SK-N-SH (cell line): ENCODE measurements around the gene TTC39A. TPM values are rescaled to one million over a fixed set of nuclear protein-coding genes. Genes with fewer than 3 reads are reported as not detected.

ENCODE experiments used
- CTCF ChIA-PET: fragments of 300-600, 350-600 bp; formaldehyde crosslinking; extraction: SDS; loops from one replicate; lab custom pipeline; 2021; lab: Yijun Ruan, JAX
- POLR2A ChIA-PET: fragments of 350-600 bp; sonication (Branson Sonifier 250); formaldehyde crosslinking; extraction: SDS; loops from one replicate; lab custom pipeline; 2020; ENCODE audit warnings: antibody characterized with exemption, inconsistent platforms; lab: Yijun Ruan, JAX
- DNase-seq: peaks from one replicate; pipeline ENCODE4 v3.0.0; 2012
- H2AFZ ChIP-seq: fragments of 200-600 bp; sonication (generic); 2 replicates; pipeline ENCODE4 v1.8.1; 2016; ENCODE audit warnings: antibody characterized with exemption, mild to moderate bottlenecking, low read depth
- H3F3A ChIP-seq: fragments of 200-600 bp; sonication (generic); replicated peaks from 2 replicates; pipeline ENCODE3; 2016; ENCODE audit warnings: antibody characterized with exemption, mild to moderate bottlenecking; ENCODE audit not compliant: insufficient read depth
- H3K27ac ChIP-seq, 2 experiments: fragments of 200-500 bp in 1 of 2; fragments of 200-600 bp in 1 of 2; sonication (Bioruptor generic) in 1 of 2; sonication (generic), shearing (Covaris generic) in 1 of 2; 2 replicates each; pipeline versions ENCODE4 v1.5.1 to v1.6.1; 2014 to 2016; ENCODE audit warnings: low read depth in 2 of 2, inconsistent platforms in 1 of 2, low read length in 1 of 2, mild to moderate bottlenecking in 1 of 2, mixed read lengths in 1 of 2
- H3K27me3 ChIP-seq: fragments of 200-600 bp; sonication (generic), shearing (Covaris generic); 2 replicates; pipeline ENCODE4 v1.6.1; 2016; ENCODE audit warnings: mixed run types; ENCODE audit not compliant: insufficient read depth
- H3K36me3 ChIP-seq, 2 experiments: fragments of 200-500 bp in 1 of 2; fragments of 200-600 bp in 1 of 2; sonication (Bioruptor generic) in 1 of 2; sonication (generic) in 1 of 2; replicated peaks in 1 of 2; 2 replicates each; pipeline versions ENCODE3 to v1.5.1; 2014 to 2016; ENCODE audit warnings: low read length in 1 of 2, mild to moderate bottlenecking in 1 of 2; ENCODE audit not compliant: insufficient read depth in 2 of 2, control insufficient read depth in 1 of 2
- H3K4me1 ChIP-seq, 2 experiments: fragments of 200-500 bp in 1 of 2; fragments of 200-600 bp in 1 of 2; sonication (Bioruptor generic) in 1 of 2; sonication (generic), shearing (Covaris generic) in 1 of 2; 2 replicates each; pipeline versions ENCODE4 v1.5.1 to v1.6.1; 2014 to 2016; ENCODE audit warnings: low read depth in 1 of 2, low read length in 1 of 2, mixed run types in 1 of 2; ENCODE audit not compliant: insufficient read depth in 2 of 2, control insufficient read depth in 1 of 2
- H3K4me2 ChIP-seq: fragments of 200-600 bp; sonication (generic), shearing (Covaris generic); 2 replicates; pipeline ENCODE4 v1.6.1; 2017; ENCODE audit warnings: mixed run types
- H3K4me3 ChIP-seq, 2 experiments: fragments of 200-500 bp in 1 of 2; fragments of 200-600 bp in 1 of 2; sonication (Bioruptor generic) in 1 of 2; sonication (generic), shearing (Covaris generic) in 1 of 2; 2 replicates each; pipeline versions ENCODE4 v1.5.1 to v1.8.1; 2014 to 2016; ENCODE audit warnings: low read depth in 2 of 2, inconsistent platforms in 1 of 2, low read length in 1 of 2, mild to moderate bottlenecking in 1 of 2, mixed read lengths in 1 of 2, moderate library complexity in 1 of 2
- H3K79me2 ChIP-seq: fragments of 200-600 bp; sonication (generic); 2 replicates; pipeline ENCODE4 v1.8.1; 2017; ENCODE audit warnings: mild to moderate bottlenecking; ENCODE audit not compliant: insufficient read depth
- H3K9ac ChIP-seq: fragments of 200-600 bp; sonication (generic); 2 replicates; pipeline ENCODE4 v1.6.1; 2017; ENCODE audit warnings: mixed run types
- H3K9me2 ChIP-seq: fragments of 200-600 bp; sonication (generic); 2 replicates; pipeline ENCODE4 v1.6.1; 2017; ENCODE audit warnings: mixed run types
- H3K9me3 ChIP-seq: fragments of 200-600 bp; sonication (generic); 2 replicates; pipeline ENCODE4 v1.6.1; 2017; ENCODE audit warnings: mixed run types, mild to moderate bottlenecking, moderate library complexity
- H4K20me1 ChIP-seq: fragments of 200-600 bp; sonication (generic); 2 replicates; pipeline ENCODE4 v1.6.1; 2017; ENCODE audit warnings: mild to moderate bottlenecking, mixed run types; ENCODE audit not compliant: insufficient read depth
- CHD2 ChIP-seq: fragments of 150-350 bp; IDR thresholded peaks from 2 replicates; pipeline ENCODE4 v1.6.1; 2018; ENCODE audit warnings: low read length; ENCODE audit not compliant: partially characterized antibody
- ELF1 ChIP-seq: IDR thresholded peaks from 2 replicates; pipeline ENCODE4 v1.4.0; 2012
- EZH2phosphoT487 ChIP-seq: fragments of 200-600 bp; sonication (generic); IDR thresholded peaks from 2 replicates; pipeline ENCODE4 v1.6.1; 2017; ENCODE audit warnings: low read depth, mixed run types, mild to moderate bottlenecking, antibody characterized with exemption, moderate library complexity, borderline replicate concordance
- GABPA ChIP-seq: IDR thresholded peaks from 2 replicates; pipeline ENCODE4 v1.4.0; 2012; ENCODE audit warnings: low read depth, mild to moderate bottlenecking
- MEF2A ChIP-seq: IDR thresholded peaks from 2 replicates; pipeline ENCODE4 v1.4.0; 2012; ENCODE audit warnings: low read depth, borderline replicate concordance
- NRF1 ChIP-seq: IDR thresholded peaks from 2 replicates; pipeline ENCODE4 v1.6.1; 2012; ENCODE audit warnings: low read depth, mild to moderate bottlenecking, low read length
- RAD21 ChIP-seq: IDR thresholded peaks from 2 replicates; pipeline ENCODE4 v1.6.1; 2012; ENCODE audit warnings: mild to moderate bottlenecking, low read length
- RCOR1 ChIP-seq: fragments of 150-350 bp; IDR thresholded peaks from 2 replicates; pipeline ENCODE4 v1.6.1; 2017; ENCODE audit warnings: antibody characterized with exemption, low read length
- RXRA ChIP-seq: IDR thresholded peaks from 2 replicates; pipeline ENCODE4 v1.4.0; 2012; ENCODE audit warnings: low read depth, mild to moderate bottlenecking, borderline replicate concordance
- SMC3 ChIP-seq: IDR thresholded peaks from 2 replicates; pipeline ENCODE4 v1.6.1; 2012; ENCODE audit warnings: low read depth, low read length, improper control_type of control experiment
- TAF1 ChIP-seq: IDR thresholded peaks from 2 replicates; pipeline ENCODE4 v1.6.1; 2012; ENCODE audit warnings: low read depth, mild to moderate bottlenecking, low read length, moderate library complexity, borderline replicate concordance
- TCF12 ChIP-seq: IDR thresholded peaks from 2 replicates; pipeline ENCODE4 v1.4.0; 2012
- TEAD4 ChIP-seq: IDR thresholded peaks from 2 replicates; pipeline ENCODE4 v1.4.0; 2012; ENCODE audit warnings: mild to moderate bottlenecking, borderline replicate concordance; ENCODE audit not compliant: insufficient read depth
- YY1 ChIP-seq: IDR thresholded peaks from 2 replicates; pipeline ENCODE4 v1.4.0; 2012; ENCODE audit warnings: low read depth, mild to moderate bottlenecking
- WGBS: methylation state at CpG from one replicate; pipeline ENCODE4 v1.1.6; 2017; ENCODE audit warnings: low lambda C conversion rate; 5-methylcytosine and 5-hydroxymethylcytosine counted together
- polyA plus RNA-seq, 3 experiments: library from polyadenylated mRNA; depleted of rRNA; stranded (reverse); fragments of >200 nt; gene quantifications; 2 replicates each; pipeline ENCODE4 v1.2.3, GENCODE V29; 2012
- TF ChIP-seq, protein P1 (sequence below): IDR thresholded peaks from 2 replicates; pipeline ENCODE4 v1.6.1; 2012; ENCODE audit warnings: mild to moderate bottlenecking, low read depth, low read length, moderate library complexity
- TF ChIP-seq, protein P2 (sequence below): fragments of 150-350 bp; IDR thresholded peaks from 2 replicates; pipeline ENCODE4 v1.6.1; 2017; ENCODE audit warnings: antibody characterized with exemption, low read length, low read depth, borderline replicate concordance
- TF ChIP-seq, protein P3 (sequence below): IDR thresholded peaks from 2 replicates; pipeline ENCODE4; 2012

TTC39A gene
- polyA plus RNA-seq, 1 of the 3 experiments (the other 2 are of a cell fraction) = 0.97 TPM

DNA sequence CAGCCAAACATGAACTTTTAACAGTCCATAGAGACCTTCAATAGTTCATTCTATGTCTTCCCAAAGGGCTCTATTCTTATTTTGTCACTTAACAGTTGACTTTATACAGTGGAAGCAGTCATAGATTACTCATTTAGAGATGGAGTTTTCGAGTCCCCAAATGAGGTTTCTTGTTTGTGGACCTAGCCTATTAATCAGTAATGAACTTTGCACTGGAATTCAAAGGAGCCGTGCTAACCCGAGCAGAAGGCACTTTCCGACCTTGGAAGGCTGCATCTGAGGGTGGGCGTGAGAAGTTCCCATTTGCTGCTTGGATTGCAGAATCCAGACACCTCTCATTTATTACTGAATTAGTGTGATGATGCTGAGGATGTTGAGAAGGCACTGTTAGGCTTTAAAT is 46.4 kb downstream of the TTC39A start:
- TF ChIP-seq, protein P1, sequence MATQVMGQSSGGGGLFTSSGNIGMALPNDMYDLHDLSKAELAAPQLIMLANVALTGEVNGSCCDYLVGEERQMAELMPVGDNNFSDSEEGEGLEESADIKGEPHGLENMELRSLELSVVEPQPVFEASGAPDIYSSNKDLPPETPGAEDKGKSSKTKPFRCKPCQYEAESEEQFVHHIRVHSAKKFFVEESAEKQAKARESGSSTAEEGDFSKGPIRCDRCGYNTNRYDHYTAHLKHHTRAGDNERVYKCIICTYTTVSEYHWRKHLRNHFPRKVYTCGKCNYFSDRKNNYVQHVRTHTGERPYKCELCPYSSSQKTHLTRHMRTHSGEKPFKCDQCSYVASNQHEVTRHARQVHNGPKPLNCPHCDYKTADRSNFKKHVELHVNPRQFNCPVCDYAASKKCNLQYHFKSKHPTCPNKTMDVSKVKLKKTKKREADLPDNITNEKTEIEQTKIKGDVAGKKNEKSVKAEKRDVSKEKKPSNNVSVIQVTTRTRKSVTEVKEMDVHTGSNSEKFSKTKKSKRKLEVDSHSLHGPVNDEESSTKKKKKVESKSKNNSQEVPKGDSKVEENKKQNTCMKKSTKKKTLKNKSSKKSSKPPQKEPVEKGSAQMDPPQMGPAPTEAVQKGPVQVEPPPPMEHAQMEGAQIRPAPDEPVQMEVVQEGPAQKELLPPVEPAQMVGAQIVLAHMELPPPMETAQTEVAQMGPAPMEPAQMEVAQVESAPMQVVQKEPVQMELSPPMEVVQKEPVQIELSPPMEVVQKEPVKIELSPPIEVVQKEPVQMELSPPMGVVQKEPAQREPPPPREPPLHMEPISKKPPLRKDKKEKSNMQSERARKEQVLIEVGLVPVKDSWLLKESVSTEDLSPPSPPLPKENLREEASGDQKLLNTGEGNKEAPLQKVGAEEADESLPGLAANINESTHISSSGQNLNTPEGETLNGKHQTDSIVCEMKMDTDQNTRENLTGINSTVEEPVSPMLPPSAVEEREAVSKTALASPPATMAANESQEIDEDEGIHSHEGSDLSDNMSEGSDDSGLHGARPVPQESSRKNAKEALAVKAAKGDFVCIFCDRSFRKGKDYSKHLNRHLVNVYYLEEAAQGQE = no peak
- no peak for TF ChIP-seq ELF1
- no peak for TF ChIP-seq YY1
- no peak for TF ChIP-seq TAF1
- no peak for TF ChIP-seq RCOR1
- TF ChIP-seq TEAD4 = no peak
- TF ChIP-seq, protein P2, sequence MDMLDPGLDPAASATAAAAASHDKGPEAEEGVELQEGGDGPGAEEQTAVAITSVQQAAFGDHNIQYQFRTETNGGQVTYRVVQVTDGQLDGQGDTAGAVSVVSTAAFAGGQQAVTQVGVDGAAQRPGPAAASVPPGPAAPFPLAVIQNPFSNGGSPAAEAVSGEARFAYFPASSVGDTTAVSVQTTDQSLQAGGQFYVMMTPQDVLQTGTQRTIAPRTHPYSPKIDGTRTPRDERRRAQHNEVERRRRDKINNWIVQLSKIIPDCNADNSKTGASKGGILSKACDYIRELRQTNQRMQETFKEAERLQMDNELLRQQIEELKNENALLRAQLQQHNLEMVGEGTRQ = no peak
- TF ChIP-seq TCF12 = no peak
- TF ChIP-seq CHD2 = no peak
- no peak for TF ChIP-seq SMC3
- TF ChIP-seq MEF2A = no peak
- TF ChIP-seq NRF1 = no peak
- TF ChIP-seq RAD21 = no peak
- no peaks in the 10 kb centered on the region for H3K36me3 ChIP-seq
- no peak overlapping the region for H3K9ac ChIP-seq
- no peaks in the 10 kb centered on the region for H3K9me2 ChIP-seq
- H3F3A ChIP-seq = no peaks in the 10 kb centered on the region
- CTCF ChIA-PET = interaction anchor here (2.5 kb wide), 1 partner anchor 13 kb away, joined by 12 read pairs; no protein-coding TSS in a partner anchor
- H3K9me3 ChIP-seq = no peaks in the 10 kb centered on the region
- no peak overlapping the region for H3K4me2 ChIP-seq
- 98% methylated on average over 5 of the region's 5 CpGs for WGBS
- no peaks in the 10 kb centered on the region for H4K20me1 ChIP-seq
- no peak overlapping the region for H3K4me3 ChIP-seq
- POLR2A ChIA-PET = no interaction called here
- H3K27ac ChIP-seq = no peak overlapping the region
- no peak for DNase-seq
- H3K79me2 ChIP-seq = no peaks in the 10 kb centered on the region
- peaks cover 8 to 16% of the 10 kb centered on the region in 2 experiments; a peak in 3 of 4 replicates for H3K4me1 ChIP-seq
- H2AFZ ChIP-seq = no peak overlapping the region
- H3K27me3 ChIP-seq = no peaks in the 10 kb centered on the region

DNA sequence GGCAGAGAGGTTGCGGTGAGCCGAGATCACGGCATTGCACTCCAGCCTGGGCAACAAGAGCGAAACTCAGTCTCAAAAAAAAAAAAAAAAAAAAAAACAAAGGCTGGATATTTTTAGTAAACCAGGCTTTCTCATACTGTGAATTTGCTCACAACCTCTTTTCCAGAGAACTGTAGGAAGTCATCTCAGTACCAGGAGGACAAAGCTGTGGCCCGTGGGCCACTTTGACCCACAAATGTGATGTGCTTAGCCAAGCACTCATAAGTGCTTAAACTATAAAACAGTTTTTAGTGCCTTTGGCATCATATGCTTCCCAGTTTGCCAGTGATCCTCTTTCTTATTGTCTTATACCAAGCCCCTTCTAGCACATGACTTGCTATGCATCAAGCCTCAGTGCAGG is 47.8 kb downstream of the TTC39A start:
- no peaks in the 10 kb centered on the region for H3K79me2 ChIP-seq
- no peaks in the 10 kb centered on the region for H3K36me3 ChIP-seq
- no peaks in the 10 kb centered on the region for H4K20me1 ChIP-seq
- WGBS = 99% methylated on average over 5 of the region's 5 CpGs
- no peaks in the 10 kb centered on the region for H3K9me2 ChIP-seq
- H3K4me3 ChIP-seq = no peak overlapping the region
- no peak overlapping the region for H3K27ac ChIP-seq
- no peak for DNase-seq
- no peak overlapping the region for H3K9ac ChIP-seq
- no peaks in the 10 kb centered on the region for H3K27me3 ChIP-seq
- H2AFZ ChIP-seq = no peak overlapping the region
- no peaks in the 10 kb centered on the region for H3K9me3 ChIP-seq
- H3K4me1 ChIP-seq = peaks cover 8 to 16% of the 10 kb centered on the region in 2 experiments; a peak in 3 of 4 replicates
- no peaks in the 10 kb centered on the region for H3F3A ChIP-seq
- H3K4me2 ChIP-seq = no peak overlapping the region
- ChIA-PET POLR2A (no interaction called here), CTCF (interaction anchor here (1.2 to 2.5 kb wide), 2 partner anchors 9 to 14 kb away, joined by 3 to 12 read pairs; no protein-coding TSS in a partner anchor)
- TF ChIP-seq, protein P1 = no peak
- TF ChIP-seq, protein P3, sequence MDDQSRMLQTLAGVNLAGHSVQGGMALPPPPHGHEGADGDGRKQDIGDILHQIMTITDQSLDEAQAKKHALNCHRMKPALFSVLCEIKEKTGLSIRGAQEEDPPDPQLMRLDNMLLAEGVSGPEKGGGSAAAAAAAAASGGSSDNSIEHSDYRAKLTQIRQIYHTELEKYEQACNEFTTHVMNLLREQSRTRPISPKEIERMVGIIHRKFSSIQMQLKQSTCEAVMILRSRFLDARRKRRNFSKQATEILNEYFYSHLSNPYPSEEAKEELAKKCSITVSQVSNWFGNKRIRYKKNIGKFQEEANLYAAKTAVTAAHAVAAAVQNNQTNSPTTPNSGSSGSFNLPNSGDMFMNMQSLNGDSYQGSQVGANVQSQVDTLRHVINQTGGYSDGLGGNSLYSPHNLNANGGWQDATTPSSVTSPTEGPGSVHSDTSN = no peak
- TF ChIP-seq EZH2phosphoT487 (no peak), GABPA (no peak), SMC3 (no peak), TAF1 (no peak), TEAD4 (no peak), TCF12 (no peak), RXRA (no peak)
- TF ChIP-seq, protein P2 = no peak
